Measurements from ENCODE around the gene PIM2.
A peak's percentile ranks its signal among the peaks of the same experiment; 100 is the strongest.

PIM2 gene

GRCh38 chrX:48918643-48919340 is at the start of gene PIM2:
TSS of gene PIM2 (minus strand) at chrX:48919024. CDS start at chrX:48918834, 190 bp downstream.
- Histone ChIP-seq H3K9me3 (ENCODE audit: low read length) (no peaks in the 10 kb centered on the region), H3F3A (ENCODE audit: insufficient read depth, low read length) (no peaks in the 10 kb centered on the region), H3K27ac (ENCODE audit: low read depth, low read length, poor library complexity, severe bottlenecking) (peak within 1 kb of the TSS; percentile 93), H3K4me3 (ENCODE audit: low read depth, low read length, poor library complexity, severe bottlenecking) (peak within 1 kb of the TSS; percentile 99), H3K36me3 (ENCODE audit: insufficient read depth, low read length) (peaks cover 54% of the 10 kb centered on the region), H2AFZ (ENCODE audit: low read length) (no peak within 1 kb of the TSS), H3K27me3 (ENCODE audit: insufficient read depth, low read length) (no peaks in the 10 kb centered on the region), H3K9ac (ENCODE audit: low read length) (peak within 1 kb of the TSS; percentile 100), H3K79me2 (ENCODE audit: insufficient read depth, low read length) (peaks cover 15% of the 10 kb centered on the region; the same call in 1 of the 2 replicates), H4K20me1 (ENCODE audit: insufficient read depth, low read length) (no peaks in the 10 kb centered on the region), H3K9me2 (ENCODE audit: low read depth, low read length) (no peaks in the 10 kb centered on the region), H3K4me1 (ENCODE audit: insufficient read depth, low read length, severe bottlenecking) (peaks cover 54% of the 10 kb centered on the region), H3K4me2 (ENCODE audit: low read length) (peak within 1 kb of the TSS; percentile 75)
- no peak for TF ChIP-seq EZH2 (IDR thresholded peaks at IDR 0.05; ENCODE audit: borderline replicate concordance, low read length)
- TF ChIP-seq, protein P1, sequence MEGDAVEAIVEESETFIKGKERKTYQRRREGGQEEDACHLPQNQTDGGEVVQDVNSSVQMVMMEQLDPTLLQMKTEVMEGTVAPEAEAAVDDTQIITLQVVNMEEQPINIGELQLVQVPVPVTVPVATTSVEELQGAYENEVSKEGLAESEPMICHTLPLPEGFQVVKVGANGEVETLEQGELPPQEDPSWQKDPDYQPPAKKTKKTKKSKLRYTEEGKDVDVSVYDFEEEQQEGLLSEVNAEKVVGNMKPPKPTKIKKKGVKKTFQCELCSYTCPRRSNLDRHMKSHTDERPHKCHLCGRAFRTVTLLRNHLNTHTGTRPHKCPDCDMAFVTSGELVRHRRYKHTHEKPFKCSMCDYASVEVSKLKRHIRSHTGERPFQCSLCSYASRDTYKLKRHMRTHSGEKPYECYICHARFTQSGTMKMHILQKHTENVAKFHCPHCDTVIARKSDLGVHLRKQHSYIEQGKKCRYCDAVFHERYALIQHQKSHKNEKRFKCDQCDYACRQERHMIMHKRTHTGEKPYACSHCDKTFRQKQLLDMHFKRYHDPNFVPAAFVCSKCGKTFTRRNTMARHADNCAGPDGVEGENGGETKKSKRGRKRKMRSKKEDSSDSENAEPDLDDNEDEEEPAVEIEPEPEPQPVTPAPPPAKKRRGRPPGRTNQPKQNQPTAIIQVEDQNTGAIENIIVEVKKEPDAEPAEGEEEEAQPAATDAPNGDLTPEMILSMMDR (IDR thresholded peaks at IDR 0.05; ENCODE audit: low read length), result no peak

DNA sequence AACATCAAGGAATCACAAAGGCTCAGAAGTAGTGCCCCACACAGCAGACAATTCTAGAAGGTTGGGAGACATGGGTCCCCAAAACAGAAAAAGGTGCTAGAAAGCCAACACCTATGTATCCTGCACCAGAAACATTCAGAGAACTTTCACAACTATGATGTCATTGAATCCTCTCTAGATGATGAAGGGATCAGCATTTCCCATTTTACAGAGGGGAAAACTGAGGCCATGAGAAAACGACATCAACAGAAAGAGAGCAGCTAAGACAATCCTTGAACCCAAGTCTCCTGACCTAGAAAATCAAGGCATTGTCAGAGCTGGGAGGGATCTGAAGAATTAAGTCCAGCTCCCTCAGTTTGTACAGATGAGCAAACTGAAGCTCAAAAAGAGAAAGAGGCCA is 49.6 kb upstream of the PIM2 start:
- Histone ChIP-seq H3K27me3 (ENCODE audit: insufficient read depth, low read length) (no peaks in the 10 kb centered on the region), H3K9me3 (ENCODE audit: low read length) (no peaks in the 10 kb centered on the region), H2AFZ (ENCODE audit: low read length) (no peak overlapping the region), H4K20me1 (ENCODE audit: insufficient read depth, low read length) (no peaks in the 10 kb centered on the region), H3F3A (ENCODE audit: insufficient read depth, low read length) (no peaks in the 10 kb centered on the region), H3K36me3 (ENCODE audit: insufficient read depth, low read length) (no peaks in the 10 kb centered on the region), H3K4me2 (ENCODE audit: low read length) (no peak overlapping the region), H3K9me2 (ENCODE audit: low read depth, low read length) (no peaks in the 10 kb centered on the region), H3K9ac (ENCODE audit: low read length) (no peak overlapping the region), H3K4me1 (ENCODE audit: insufficient read depth, low read length, severe bottlenecking) (peaks cover 4% of the 10 kb centered on the region), H3K27ac (ENCODE audit: low read depth, low read length, poor library complexity, severe bottlenecking) (no peak overlapping the region), H3K79me2 (ENCODE audit: insufficient read depth, low read length) (no peaks in the 10 kb centered on the region), H3K4me3 (ENCODE audit: low read depth, low read length, poor library complexity, severe bottlenecking) (no peak overlapping the region)
- no peak for TF ChIP-seq EZH2 (IDR thresholded peaks at IDR 0.05; ENCODE audit: borderline replicate concordance, low read length)
- TF ChIP-seq, protein P1 (IDR thresholded peaks at IDR 0.05; ENCODE audit: low read length), result no peak

DNA sequence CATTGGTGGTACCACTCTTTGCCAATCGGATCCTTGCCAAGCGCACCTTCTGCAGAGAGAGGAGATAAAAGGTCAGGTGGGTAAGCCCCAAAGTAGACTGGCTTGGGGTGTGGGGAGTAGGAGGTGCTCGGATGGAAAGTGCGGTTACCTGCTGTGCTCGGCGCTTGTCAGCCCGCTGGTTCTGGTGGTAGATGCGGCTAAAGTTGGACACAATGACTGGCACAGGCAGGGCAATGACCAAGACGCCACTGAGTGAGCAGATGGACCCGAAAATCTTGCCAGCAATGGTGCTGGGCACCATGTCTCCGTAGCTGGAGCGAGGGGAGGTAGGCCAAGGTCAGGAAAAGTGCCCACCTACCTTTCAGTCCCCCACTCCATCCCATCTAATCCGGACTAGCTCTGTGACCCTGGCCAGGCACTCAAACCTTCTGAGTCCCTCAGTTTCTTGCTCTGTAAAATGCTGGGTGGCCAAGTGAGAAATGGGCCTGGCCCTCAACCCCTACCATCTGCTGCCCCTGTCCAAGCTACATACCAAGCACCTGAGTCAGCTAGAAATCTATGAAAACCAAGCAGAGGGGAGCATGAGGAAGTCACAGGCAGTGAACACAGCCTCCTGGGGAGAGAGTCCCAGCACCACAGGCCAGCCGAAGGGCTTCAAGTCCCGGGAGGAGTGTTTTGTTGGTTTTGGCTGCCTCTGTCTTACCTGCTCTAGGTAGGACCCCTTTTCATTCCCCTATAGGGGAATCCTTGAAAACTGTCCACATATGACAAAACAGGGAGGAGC is 48.2 kb upstream of the PIM2 start:
- Histone ChIP-seq H4K20me1 (ENCODE audit: insufficient read depth, low read length) (no peaks in the 10 kb centered on the region), H3K9me3 (ENCODE audit: low read length) (no peaks in the 10 kb centered on the region), H3K4me3 (ENCODE audit: low read depth, low read length, poor library complexity, severe bottlenecking) (no peak overlapping the region), H3K9me2 (ENCODE audit: low read depth, low read length) (no peaks in the 10 kb centered on the region), H3K27me3 (ENCODE audit: insufficient read depth, low read length) (no peaks in the 10 kb centered on the region), H3K79me2 (ENCODE audit: insufficient read depth, low read length) (no peaks in the 10 kb centered on the region), H3K36me3 (ENCODE audit: insufficient read depth, low read length) (no peaks in the 10 kb centered on the region), H3K27ac (ENCODE audit: low read depth, low read length, poor library complexity, severe bottlenecking) (no peak overlapping the region), H2AFZ (ENCODE audit: low read length) (no peak overlapping the region), H3K9ac (ENCODE audit: low read length) (no peak overlapping the region), H3K4me1 (ENCODE audit: insufficient read depth, low read length, severe bottlenecking) (peaks cover 9% of the 10 kb centered on the region), H3K4me2 (ENCODE audit: low read length) (no peak overlapping the region), H3F3A (ENCODE audit: insufficient read depth, low read length) (no peaks in the 10 kb centered on the region)
- TF ChIP-seq, protein P1 (IDR thresholded peaks at IDR 0.05; ENCODE audit: low read length), result no peak
- TF ChIP-seq EZH2 (IDR thresholded peaks at IDR 0.05; ENCODE audit: borderline replicate concordance, low read length), result no peak

All from OCI-LY1 (cell line).